Vagina (tissue), 2 donors: ENCODE measurements around the gene NUP85. TPM values are rescaled to one million over a fixed set of nuclear protein-coding genes. Genes with fewer than 3 reads are reported as not detected.

Experiments used
- DNase-seq, 2 donors: peaks; one replicate each; pipeline ENCODE4 v3.0.0-alpha.2; 2017; ENCODE audit errors: extremely low spot score in 2 of 2
- H3K27ac ChIP-seq: fragments of 200-600 bp; sonication (generic); one replicate; pipeline ENCODE4 v1.5.1; 2019
- H3K27me3 ChIP-seq: fragments of 200-600 bp; sonication (generic); one replicate; pipeline ENCODE4 v1.5.1; 2019
- H3K36me3 ChIP-seq, 2 donors: fragments of 200-600 bp; sonication (generic); one replicate each; pipeline ENCODE4 v1.5.1; 2017 to 2019
- H3K4me1 ChIP-seq: fragments of 200-600 bp; sonication (generic); one replicate; pipeline ENCODE4 v1.5.1; 2019
- H3K4me3 ChIP-seq, 2 donors: fragments of 200-600 bp; sonication (generic); 1 replicate in 1 of 2; 2 replicates in 1 of 2; pipeline ENCODE4 v1.5.1; 2016 to 2019
- H3K9me3 ChIP-seq: fragments of 200-600 bp; sonication (generic); one replicate; pipeline ENCODE4 v1.5.1; 2019
- CTCF ChIP-seq, 3 experiments: fragments of 450-650 bp in 2 of 3; fragments of 200-600 bp in 1 of 3; sonication (generic) in 1 of 3; IDR thresholded peaks; one replicate each; pipeline ENCODE4 v1.5.1; 2017 to 2019; ENCODE audit warnings: antibody characterized with exemption in 3 of 3, mild to moderate bottlenecking in 2 of 3, moderate library complexity in 2 of 3
- POLR2A ChIP-seq, 2 donors: fragments of 450-650 bp; IDR thresholded peaks; one replicate each; pipeline ENCODE4 v1.6.1; 2017; ENCODE audit warnings: antibody characterized with exemption in 2 of 2, mild to moderate bottlenecking in 2 of 2, moderate library complexity in 2 of 2
- POLR2AphosphoS5 ChIP-seq, 2 donors: sonication (generic); formaldehyde crosslinking; IDR thresholded peaks; one replicate each; pipeline ENCODE4 v1.9.0; 2017; ENCODE audit warnings: antibody characterized with exemption in 2 of 2, mild to moderate bottlenecking in 2 of 2, low read depth in 1 of 2; ENCODE audit not compliant: insufficient read depth in 1 of 2
- intact Hi-C: fragments of 100-400 bp; cut with DNase I; formaldehyde crosslinking; loops from one replicate; pipeline ENCODE4 v1.15.1; 2023
- total RNA-seq: library from RNA; depleted of rRNA; stranded (reverse); fragments of >200 nt; gene quantifications from one replicate; pipeline ENCODE4 v1.2.3, GENCODE V29; 2016

NUP85 gene
- total RNA-seq, 1 donor from 2014 or later: 33.9 TPM

- H3K27ac ChIP-seq: no peak overlapping the region
- intact Hi-C loops: no loop called here
Measured at GRCh38 chr17:75183999-75184884, 21.2 kb upstream of the NUP85 start.

GRCh38 chr17:75188614-75189013, 16.9 kb upstream of the NUP85 start:
- Histone ChIP-seq H3K9me3 (no peaks in the 10 kb centered on the region), H3K4me3 (no peak overlapping the region), H3K36me3 (no peaks in the 10 kb centered on the region), H3K27me3 (no peaks in the 10 kb centered on the region), H3K4me1 (no peaks in the 10 kb centered on the region), H3K27ac (no peak overlapping the region)
- DNase-seq: no peak
- TF ChIP-seq POLR2A (IDR thresholded peaks at IDR 0.05) (no peak), POLR2AphosphoS5 (IDR thresholded peaks at IDR 0.05; ENCODE audit: insufficient read depth in 1 of 2, low read depth in 1 of 2) (no peak), CTCF (IDR thresholded peaks at IDR 0.05) (no peak)
- intact Hi-C loops: no loop called here

More at GRCh38 chr17:75183999-75184884, 21.2 kb upstream of the NUP85 start:
- Histone ChIP-seq H3K36me3 (no peaks in the 10 kb centered on the region), H3K27me3 (no peaks in the 10 kb centered on the region), H3K9me3 (no peaks in the 10 kb centered on the region), H3K4me1 (peaks cover 23% of the 10 kb centered on the region), H3K4me3 (no peak overlapping the region)
- TF ChIP-seq CTCF (IDR thresholded peaks at IDR 0.05): no peak
- no peak for TF ChIP-seq POLR2A (IDR thresholded peaks at IDR 0.05)
- no peak for TF ChIP-seq POLR2AphosphoS5 (IDR thresholded peaks at IDR 0.05; ENCODE audit: insufficient read depth in 1 of 2, low read depth in 1 of 2)
- no peak for DNase-seq

- Histone ChIP-seq H3K27ac (no peak overlapping the region), H3K4me1 (no peaks in the 10 kb centered on the region), H3K27me3 (no peaks in the 10 kb centered on the region), H3K4me3 (no peak overlapping the region), H3K9me3 (no peaks in the 10 kb centered on the region), H3K36me3 (no peaks in the 10 kb centered on the region)
- intact Hi-C loops: no loop called here
- no peak for DNase-seq
- TF ChIP-seq CTCF (IDR thresholded peaks at IDR 0.05) (no peak), POLR2A (IDR thresholded peaks at IDR 0.05) (no peak), POLR2AphosphoS5 (IDR thresholded peaks at IDR 0.05; ENCODE audit: insufficient read depth in 1 of 2, low read depth in 1 of 2) (no peak)
Measured at GRCh38 chr17:75191584-75191983, 13.9 kb upstream of the NUP85 start.

GRCh38 chr17:75194879-75195278, 10.6 kb upstream of the NUP85 start:
- no peaks in the 10 kb centered on the region for H3K9me3 ChIP-seq
- no peaks in the 10 kb centered on the region for H3K36me3 ChIP-seq
- no peak overlapping the region for H3K27ac ChIP-seq
- intact Hi-C loops: no loop called here
- DNase-seq: no peak
- no peaks in the 10 kb centered on the region for H3K27me3 ChIP-seq
- H3K4me3 ChIP-seq: no peak overlapping the region
- no peaks in the 10 kb centered on the region for H3K4me1 ChIP-seq
- TF ChIP-seq POLR2A (IDR thresholded peaks at IDR 0.05): no peak
- TF ChIP-seq POLR2AphosphoS5 (IDR thresholded peaks at IDR 0.05; ENCODE audit: insufficient read depth in 1 of 2, low read depth in 1 of 2): no peak
- TF ChIP-seq CTCF (IDR thresholded peaks at IDR 0.05): no peak
